ENCODE measurements around the gene GFRA3.

DNA sequence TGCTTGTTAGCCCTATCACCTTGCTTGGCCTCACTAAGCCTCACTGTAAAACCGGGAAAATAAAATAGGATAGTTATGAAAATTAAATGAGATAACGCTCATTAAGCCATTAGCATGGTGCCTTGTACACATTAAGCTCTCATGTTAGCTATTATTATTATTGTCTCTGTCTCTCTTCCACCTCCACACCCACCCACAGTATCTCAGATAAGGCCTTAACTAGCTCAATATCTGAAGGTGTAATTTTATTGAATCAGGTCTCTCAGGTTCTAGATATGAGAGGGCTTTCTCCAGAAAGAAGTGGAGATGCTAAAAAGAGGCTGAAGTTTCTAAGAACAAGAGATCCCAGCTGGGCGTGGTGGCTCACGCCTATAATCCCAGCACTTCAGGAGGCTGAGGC, 27.6 kb downstream of the GFRA3 start:
- TF ChIP-seq, protein P1, sequence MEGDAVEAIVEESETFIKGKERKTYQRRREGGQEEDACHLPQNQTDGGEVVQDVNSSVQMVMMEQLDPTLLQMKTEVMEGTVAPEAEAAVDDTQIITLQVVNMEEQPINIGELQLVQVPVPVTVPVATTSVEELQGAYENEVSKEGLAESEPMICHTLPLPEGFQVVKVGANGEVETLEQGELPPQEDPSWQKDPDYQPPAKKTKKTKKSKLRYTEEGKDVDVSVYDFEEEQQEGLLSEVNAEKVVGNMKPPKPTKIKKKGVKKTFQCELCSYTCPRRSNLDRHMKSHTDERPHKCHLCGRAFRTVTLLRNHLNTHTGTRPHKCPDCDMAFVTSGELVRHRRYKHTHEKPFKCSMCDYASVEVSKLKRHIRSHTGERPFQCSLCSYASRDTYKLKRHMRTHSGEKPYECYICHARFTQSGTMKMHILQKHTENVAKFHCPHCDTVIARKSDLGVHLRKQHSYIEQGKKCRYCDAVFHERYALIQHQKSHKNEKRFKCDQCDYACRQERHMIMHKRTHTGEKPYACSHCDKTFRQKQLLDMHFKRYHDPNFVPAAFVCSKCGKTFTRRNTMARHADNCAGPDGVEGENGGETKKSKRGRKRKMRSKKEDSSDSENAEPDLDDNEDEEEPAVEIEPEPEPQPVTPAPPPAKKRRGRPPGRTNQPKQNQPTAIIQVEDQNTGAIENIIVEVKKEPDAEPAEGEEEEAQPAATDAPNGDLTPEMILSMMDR (IDR thresholded peaks at IDR 0.05; ENCODE audit: insufficient read depth, low read length) = no peak
- no peak for TF ChIP-seq GABPA (IDR thresholded peaks at IDR 0.05; ENCODE audit: low read depth)
- TF ChIP-seq, protein P2, sequence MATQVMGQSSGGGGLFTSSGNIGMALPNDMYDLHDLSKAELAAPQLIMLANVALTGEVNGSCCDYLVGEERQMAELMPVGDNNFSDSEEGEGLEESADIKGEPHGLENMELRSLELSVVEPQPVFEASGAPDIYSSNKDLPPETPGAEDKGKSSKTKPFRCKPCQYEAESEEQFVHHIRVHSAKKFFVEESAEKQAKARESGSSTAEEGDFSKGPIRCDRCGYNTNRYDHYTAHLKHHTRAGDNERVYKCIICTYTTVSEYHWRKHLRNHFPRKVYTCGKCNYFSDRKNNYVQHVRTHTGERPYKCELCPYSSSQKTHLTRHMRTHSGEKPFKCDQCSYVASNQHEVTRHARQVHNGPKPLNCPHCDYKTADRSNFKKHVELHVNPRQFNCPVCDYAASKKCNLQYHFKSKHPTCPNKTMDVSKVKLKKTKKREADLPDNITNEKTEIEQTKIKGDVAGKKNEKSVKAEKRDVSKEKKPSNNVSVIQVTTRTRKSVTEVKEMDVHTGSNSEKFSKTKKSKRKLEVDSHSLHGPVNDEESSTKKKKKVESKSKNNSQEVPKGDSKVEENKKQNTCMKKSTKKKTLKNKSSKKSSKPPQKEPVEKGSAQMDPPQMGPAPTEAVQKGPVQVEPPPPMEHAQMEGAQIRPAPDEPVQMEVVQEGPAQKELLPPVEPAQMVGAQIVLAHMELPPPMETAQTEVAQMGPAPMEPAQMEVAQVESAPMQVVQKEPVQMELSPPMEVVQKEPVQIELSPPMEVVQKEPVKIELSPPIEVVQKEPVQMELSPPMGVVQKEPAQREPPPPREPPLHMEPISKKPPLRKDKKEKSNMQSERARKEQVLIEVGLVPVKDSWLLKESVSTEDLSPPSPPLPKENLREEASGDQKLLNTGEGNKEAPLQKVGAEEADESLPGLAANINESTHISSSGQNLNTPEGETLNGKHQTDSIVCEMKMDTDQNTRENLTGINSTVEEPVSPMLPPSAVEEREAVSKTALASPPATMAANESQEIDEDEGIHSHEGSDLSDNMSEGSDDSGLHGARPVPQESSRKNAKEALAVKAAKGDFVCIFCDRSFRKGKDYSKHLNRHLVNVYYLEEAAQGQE (IDR thresholded peaks at IDR 0.05; ENCODE audit: insufficient replicate concordance, low read depth) = no peak
- no peak for TF ChIP-seq SPI1 (IDR thresholded peaks at IDR 0.05; ENCODE audit: borderline replicate concordance, low read depth)
